B cell (primary cell): ENCODE results near the gene NBDY. TPM values are rescaled to one million over a fixed set of nuclear protein-coding genes. Genes with fewer than 3 reads are reported as not detected.
A peak's percentile ranks its signal among the peaks of the same experiment; 100 is the strongest.
"Not testable (repeated sequence)": the region's sequence is repeated elsewhere in the genome, so short reads cannot be mapped to it uniquely, and the experiment has no call there.

Experiments
- ATAC-seq: fragments of 200-7000 bp; cut with Tn5 transposase; one replicate; pipeline ENCODE4 v1.10.0; 2021; ENCODE audit warnings: low read depth, mild to moderate bottlenecking, moderate number of reproducible peaks, moderate library complexity
- CTCF ChIA-PET: fragments of 350-600 bp; sonication (Branson Sonifier 250); formaldehyde crosslinking; loops from one replicate; lab custom pipeline; 2021; ENCODE audit warnings: antibody characterized with exemption, inconsistent platforms; lab: Charles Lee
- POLR2A ChIA-PET: fragments of 350-600 bp; sonication (Branson Sonifier 250); formaldehyde crosslinking; loops from one replicate; lab custom pipeline; 2021; ENCODE audit warnings: antibody characterized with exemption; lab: Charles Lee
- DNase-seq: peaks from one replicate; pipeline ENCODE4 v3.0.0; 2013
- H2AFZ ChIP-seq: 2 replicates; pipeline ENCODE4 v1.6.1; 2012; ENCODE audit warnings: mild to moderate bottlenecking, low read depth, low read length; ENCODE audit not compliant: insufficient read depth, poor library complexity, severe bottlenecking
- H3K27ac ChIP-seq, 2 donors: 1 replicate in 1 of 2; 2 replicates in 1 of 2; pipeline ENCODE4 v1.5.1; 2012 to 2013; ENCODE audit warnings: low read length in 2 of 2, mild to moderate bottlenecking in 2 of 2, moderate library complexity in 1 of 2
- H3K27me3 ChIP-seq, 4 experiments: fragments of 200-600 bp in 1 of 4; sonication (generic) in 1 of 4; replicated peaks in 1 of 4; 1 replicate in 2 of 4; 2 replicates in 2 of 4; pipeline versions ENCODE4 v1.6.1 to v1.7.0; 2013 to 2016; ENCODE audit warnings: low read length in 3 of 4, mild to moderate bottlenecking in 2 of 4, mixed read lengths in 1 of 4, moderate library complexity in 1 of 4; ENCODE audit not compliant: insufficient read depth in 4 of 4, control insufficient read depth in 3 of 4; ENCODE audit errors: control extremely low read depth in 1 of 4
- H3K36me3 ChIP-seq, 2 experiments: replicated peaks in 1 of 2; 1 replicate in 1 of 2; 2 replicates in 1 of 2; pipeline versions ENCODE4 v1.6.1 to v1.7.1; 2013; ENCODE audit warnings: low read length in 1 of 2; ENCODE audit not compliant: insufficient read depth in 2 of 2, control insufficient read depth in 1 of 2; ENCODE audit errors: control extremely low read depth in 1 of 2, extremely low read depth in 1 of 2
- H3K4me1 ChIP-seq, 2 donors: fragments of 200-600 bp in 1 of 2; sonication (generic) in 1 of 2; 1 replicate in 1 of 2; 2 replicates in 1 of 2; pipeline versions ENCODE4 v1.5.1 to v1.6.1; 2013 to 2017; ENCODE audit warnings: low read length in 2 of 2; ENCODE audit not compliant: control insufficient read depth in 2 of 2, insufficient read depth in 2 of 2
- H3K4me2 ChIP-seq: replicated peaks from 2 replicates; pipeline ENCODE3; 2012; ENCODE audit warnings: mild to moderate bottlenecking, low read depth, low read length; ENCODE audit not compliant: poor library complexity, severe bottlenecking
- H3K4me3 ChIP-seq, 5 experiments: fragments of 200-600 bp in 1 of 5; sonication (generic) in 1 of 5; 1 replicate in 3 of 5; 2 replicates in 2 of 5; pipeline versions ENCODE4 v1.5.1 to v1.7.0; 2011 to 2016; ENCODE audit warnings: low read length in 4 of 5, mild to moderate bottlenecking in 4 of 5, low read depth in 2 of 5, control low read depth in 1 of 5, moderate library complexity in 1 of 5; ENCODE audit not compliant: insufficient read depth in 1 of 5; ENCODE audit errors: control extremely low read depth in 1 of 5, extremely low read depth in 1 of 5
- H3K79me2 ChIP-seq: fragments of 200-600 bp; sonication (generic); one replicate; pipeline ENCODE4 v1.6.0; 2016; ENCODE audit warnings: low read length; ENCODE audit not compliant: control insufficient read depth, insufficient read depth
- H3K9ac ChIP-seq: fragments of 200-600 bp; sonication (generic); 2 replicates; pipeline ENCODE4 v1.6.1; 2017; ENCODE audit warnings: mild to moderate bottlenecking, low read length, moderate library complexity
- H3K9me3 ChIP-seq, 3 donors: one replicate each; pipeline versions ENCODE4 v1.6.1 to v1.7.1; 2013; ENCODE audit warnings: low read length in 2 of 3; ENCODE audit not compliant: control insufficient read depth in 2 of 3, insufficient read depth in 1 of 3; ENCODE audit errors: control extremely low read depth in 1 of 3
- H4K20me1 ChIP-seq: 2 replicates; pipeline ENCODE4 v1.6.0; 2012; ENCODE audit warnings: mild to moderate bottlenecking, low read length; ENCODE audit not compliant: insufficient read depth, control insufficient read depth, poor library complexity, severe bottlenecking
- H3K27ac Mint-ChIP-seq: one replicate; pipeline ENCODE4 v1.8.0; 2021; ENCODE audit warnings: mixed read lengths
- H3K27me3 Mint-ChIP-seq: one replicate; pipeline ENCODE4 v1.8.0; 2021; ENCODE audit warnings: mixed read lengths
- H3K4me1 Mint-ChIP-seq: one replicate; pipeline ENCODE4 v1.8.0; 2021; ENCODE audit warnings: mixed read lengths
- H3K4me3 Mint-ChIP-seq: one replicate; pipeline ENCODE4 v1.8.0; 2021; ENCODE audit warnings: mixed read lengths
- H3K9me3 Mint-ChIP-seq: one replicate; pipeline ENCODE4 v1.8.0; 2022; ENCODE audit warnings: mixed read lengths; ENCODE audit not compliant: insufficient read depth
- EZH2 ChIP-seq: IDR thresholded peaks from 2 replicates; pipeline ENCODE4 v1.6.1; 2012; ENCODE audit warnings: borderline replicate concordance, low read depth, mild to moderate bottlenecking, moderate library complexity, low read length; ENCODE audit not compliant: insufficient read depth, poor library complexity, severe bottlenecking
- WGBS: methylation state at CpG from one replicate; pipeline ENCODE4 v1.1.5; 2013; ENCODE audit warnings: missing lambda C conversion rate; ENCODE audit not compliant: insufficient coverage; 5-methylcytosine and 5-hydroxymethylcytosine counted together
- intact Hi-C: fragments of 100-400 bp; cut with micrococcal nuclease; formaldehyde crosslinking; loops from one replicate; pipeline ENCODE4 v1.10.0; 2022
- polyA minus RNA-seq: library from RNA; depleted of rRNA, polyadenylated mRNA; stranded (reverse); fragments of >200 nt; gene quantifications from 2 replicates; pipeline ENCODE4 v1.2.3, GENCODE V29; 2012
- polyA plus RNA-seq: library from polyadenylated mRNA; depleted of rRNA; stranded (reverse); fragments of >200 nt; gene quantifications from 2 replicates; pipeline ENCODE4 v1.2.3, GENCODE V29; 2012
- total RNA-seq, 2 donors: library from RNA; stranded (reverse); fragments of 120-200 nt in 1 of 2; gene quantifications; 1 replicate in 1 of 2; 2 replicates in 1 of 2; pipeline versions ENCODE4 v1.2.3 to v1.2.4, GENCODE V29; 2013 to 2022
- TF ChIP-seq, protein P1 (sequence below): fragments of 200-600 bp; IDR thresholded peaks from one replicate; pipeline ENCODE4 v1.8.0; 2022; ENCODE audit warnings: antibody characterized with exemption, mild to moderate bottlenecking

Gene NBDY, protein sequence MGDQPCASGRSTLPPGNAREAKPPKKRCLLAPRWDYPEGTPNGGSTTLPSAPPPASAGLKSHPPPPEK
- total RNA-seq (31.8 and 36.5 TPM in 2 replicates), polyA plus RNA-seq (16.6 and 26.7 TPM in 2 replicates), polyA minus RNA-seq (2.8 TPM in 2 replicates)
- total RNA-seq (2013): 11.9 TPM

DNA sequence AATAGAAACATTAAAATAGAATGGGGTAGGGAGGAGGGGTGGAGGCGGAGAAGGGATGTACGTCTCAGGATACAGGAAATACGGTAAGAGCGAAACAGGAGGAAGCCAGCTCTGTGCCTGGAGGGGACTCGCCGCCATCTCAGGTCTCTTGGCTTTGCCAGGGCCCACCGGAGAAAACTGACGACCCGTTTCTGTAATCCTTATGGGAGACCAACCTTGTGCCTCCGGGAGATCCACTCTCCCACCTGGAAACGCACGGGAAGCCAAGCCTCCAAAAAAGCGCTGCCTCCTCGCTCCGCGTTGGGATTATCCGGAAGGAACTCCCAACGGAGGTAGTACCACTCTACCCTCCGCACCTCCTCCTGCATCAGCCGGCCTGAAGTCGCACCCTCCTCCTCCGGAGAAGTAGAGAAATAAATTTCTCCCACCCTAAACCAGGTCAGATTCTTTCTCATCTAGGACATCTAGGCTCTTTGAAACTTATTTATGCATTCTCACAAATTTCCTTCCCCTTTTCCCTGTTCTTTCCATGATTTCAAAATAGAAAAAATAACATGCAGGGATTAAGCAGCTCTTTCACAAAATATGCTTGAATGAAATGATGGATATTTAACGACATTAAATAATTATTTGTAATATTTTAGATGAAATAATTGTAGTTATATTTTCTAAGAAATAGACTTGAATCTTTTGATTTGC is at the start of gene NBDY:
TSS of gene NBDY (plus strand) at position 92 of the 699 bp plus-strand sequence. CDS start at position 203, 111 bp downstream.
- Histone ChIP-seq H3K27me3 (no peaks in the 10 kb centered on the region), H2AFZ (peak within 1 kb of the TSS; percentile 92), H3K4me2 (peak within 1 kb of the TSS; percentile 74), H3K9ac (peak within 1 kb of the TSS; percentile 91), H3K4me1 (peaks cover 5 to 11% of the 10 kb centered on the region in 2 donors), H4K20me1 (no peaks in the 10 kb centered on the region), H3K79me2 (peaks cover 31% of the 10 kb centered on the region), H3K36me3 (no peaks in the 10 kb centered on the region), H3K27ac (peak within 1 kb of the TSS; percentile 78 to 86), H3K4me3 (peak within 1 kb of the TSS; percentile 67 to 78 (median 71)), H3K9me3 (no peaks in the 10 kb centered on the region)
- H3K9me3 Mint-ChIP-seq: no peaks in the 10 kb centered on the region
- CTCF ChIA-PET: interaction anchor here (1.0 to 4.8 kb wide), 6 partner anchors 10 to 496 kb away, joined by 3 to 24 read pairs (median 6); no protein-coding TSS in a partner anchor
- intact Hi-C loops: loop anchor here (2.0 to 5.0 kb wide), 2 partner anchors 166 to 812 kb away; partner anchors contain the start of gene UBQLN2
- peak within 1 kb of the TSS; percentile 96 for H3K4me3 Mint-ChIP-seq
- WGBS: 0% methylated on average over 15 of the region's 23 CpGs
- TF ChIP-seq, protein P1, sequence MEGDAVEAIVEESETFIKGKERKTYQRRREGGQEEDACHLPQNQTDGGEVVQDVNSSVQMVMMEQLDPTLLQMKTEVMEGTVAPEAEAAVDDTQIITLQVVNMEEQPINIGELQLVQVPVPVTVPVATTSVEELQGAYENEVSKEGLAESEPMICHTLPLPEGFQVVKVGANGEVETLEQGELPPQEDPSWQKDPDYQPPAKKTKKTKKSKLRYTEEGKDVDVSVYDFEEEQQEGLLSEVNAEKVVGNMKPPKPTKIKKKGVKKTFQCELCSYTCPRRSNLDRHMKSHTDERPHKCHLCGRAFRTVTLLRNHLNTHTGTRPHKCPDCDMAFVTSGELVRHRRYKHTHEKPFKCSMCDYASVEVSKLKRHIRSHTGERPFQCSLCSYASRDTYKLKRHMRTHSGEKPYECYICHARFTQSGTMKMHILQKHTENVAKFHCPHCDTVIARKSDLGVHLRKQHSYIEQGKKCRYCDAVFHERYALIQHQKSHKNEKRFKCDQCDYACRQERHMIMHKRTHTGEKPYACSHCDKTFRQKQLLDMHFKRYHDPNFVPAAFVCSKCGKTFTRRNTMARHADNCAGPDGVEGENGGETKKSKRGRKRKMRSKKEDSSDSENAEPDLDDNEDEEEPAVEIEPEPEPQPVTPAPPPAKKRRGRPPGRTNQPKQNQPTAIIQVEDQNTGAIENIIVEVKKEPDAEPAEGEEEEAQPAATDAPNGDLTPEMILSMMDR: no peak
- no peak for TF ChIP-seq EZH2
- ATAC-seq (peak; percentile 76), DNase-seq (peak; percentile 53)
- POLR2A ChIA-PET: no interaction called here
- peak within 1 kb of the TSS; percentile 90 for H3K27ac Mint-ChIP-seq
- H3K27me3 Mint-ChIP-seq: no peaks in the 10 kb centered on the region
- H3K4me1 Mint-ChIP-seq: peaks cover 28% of the 10 kb centered on the region

DNA sequence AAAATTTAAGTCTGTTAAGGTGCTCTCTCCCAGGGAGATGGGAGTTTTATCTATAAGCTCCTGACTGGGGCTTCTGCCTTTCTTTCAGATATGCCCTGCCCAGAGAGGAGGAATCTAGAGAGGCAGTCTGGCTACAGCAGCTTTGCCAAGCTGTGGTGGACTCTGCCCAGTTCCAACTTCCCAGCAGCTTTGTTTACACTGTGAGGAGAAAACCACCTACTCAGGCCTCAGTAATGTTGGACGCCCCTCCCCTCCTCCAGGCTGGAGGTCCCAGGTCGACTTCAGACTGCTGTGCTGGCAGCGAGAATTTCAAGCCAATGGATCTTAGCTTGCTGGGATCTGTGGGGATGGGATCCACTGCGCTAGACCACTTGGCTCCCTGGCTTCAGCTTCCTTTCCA is 24.5 kb upstream of the NBDY start:
- H3K27me3 Mint-ChIP-seq, H3K27ac ChIP-seq, H3K4me1 Mint-ChIP-seq, H4K20me1 ChIP-seq, H3K4me2 ChIP-seq, DNase-seq, H3K9me3 Mint-ChIP-seq, H3K27ac Mint-ChIP-seq, H2AFZ ChIP-seq, H3K27me3 ChIP-seq, H3K4me3 Mint-ChIP-seq, H3K4me1 ChIP-seq, H3K9me3 ChIP-seq, H3K9ac ChIP-seq, POLR2A ChIA-PET, intact Hi-C loops, ATAC-seq, H3K79me2 ChIP-seq, H3K4me3 ChIP-seq, H3K36me3 ChIP-seq: not testable (repeated sequence)
- WGBS: 80% methylated on average over 2 of the region's 4 CpGs
- CTCF ChIA-PET: interaction anchor here (1.9 kb wide), 1 partner anchor 22 kb away, joined by 4 read pairs; no protein-coding TSS in a partner anchor
